ENCODE measurements around the gene PIGV.
"Not testable (repeated sequence)": the region's sequence is repeated elsewhere in the genome, so short reads cannot be mapped to it uniquely, and the experiment has no call there.

The PIGV gene

DNA sequence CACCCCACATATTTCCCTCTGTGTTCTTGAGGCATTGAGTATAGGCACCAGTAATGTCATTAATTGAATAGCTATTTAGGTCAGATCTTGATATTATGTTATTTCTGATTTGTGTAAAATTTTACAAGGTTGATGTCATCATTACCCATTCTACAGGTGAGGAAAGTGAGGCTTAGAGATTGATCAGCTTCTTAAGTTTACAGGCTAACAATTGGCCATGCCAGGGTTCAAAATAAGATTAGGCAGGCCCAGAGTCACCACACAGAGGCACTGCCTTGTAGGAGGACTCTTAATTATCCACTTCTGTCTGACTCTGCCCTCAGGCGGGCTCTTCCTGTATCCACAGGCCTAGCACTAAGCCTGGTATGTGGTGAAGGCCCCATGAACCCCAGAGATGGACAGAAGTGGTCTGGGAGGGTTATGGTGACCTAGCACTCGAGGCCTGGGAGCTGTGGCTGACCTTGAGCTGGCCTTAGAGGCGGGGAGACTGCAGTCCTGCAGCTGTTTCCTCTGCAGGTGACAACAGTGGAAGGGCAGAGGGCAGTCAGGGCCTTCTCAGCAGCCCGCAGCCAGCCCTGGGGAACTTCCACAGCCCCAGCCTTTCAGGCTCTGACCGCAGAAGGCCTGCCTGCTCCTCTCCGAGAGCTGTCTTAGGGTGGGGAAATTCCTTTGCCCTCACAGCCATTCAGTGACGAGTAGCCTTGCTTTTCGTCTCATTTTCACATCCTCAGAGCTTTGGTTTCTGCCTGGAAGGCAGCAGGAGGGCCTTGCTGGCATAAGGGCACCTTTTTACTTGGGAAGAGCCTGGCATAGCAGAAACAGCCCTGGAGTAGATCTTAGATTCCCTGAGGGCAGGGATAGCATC lies 51.0 kb downstream of the PIGV start:
- peaks cover 88 to 97% (median 92%) of the 10 kb centered on the region in 11 experiments for H3K36me3 ChIP-seq
- no peak overlapping the region for H3K4me2 ChIP-seq

DNA sequence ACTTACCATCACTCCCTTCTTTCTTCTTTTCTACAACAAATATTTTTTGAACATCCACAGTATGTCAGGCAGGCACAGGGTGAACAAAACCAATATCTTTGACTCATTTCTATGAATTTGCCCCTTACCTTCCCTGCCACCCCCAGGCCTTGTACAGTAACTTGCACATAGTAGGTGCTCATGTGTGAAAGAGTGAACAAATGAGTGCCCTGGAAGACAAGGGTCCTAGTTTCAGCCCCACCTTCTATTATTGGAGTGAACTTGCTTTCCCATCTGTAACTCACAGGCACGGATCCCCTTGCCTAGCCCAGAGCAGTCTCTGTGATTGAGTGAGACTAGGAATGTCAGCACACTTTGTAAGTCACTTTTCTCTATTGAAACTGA lies 51.6 kb downstream of the PIGV start:
- Histone ChIP-seq H3K36me3 (peaks cover 86 to 97% (median 92%) of the 10 kb centered on the region in 11 experiments), H3K27ac (0 out of 22 replicates have a peak overlapping the region, but pooled peaks of 1 of the 11 experiments have one; percentile 1), H3K9me3 (replicated peaks in 1 of 11) (no peaks in the 10 kb centered on the region), H4K20me1 (peaks cover 0 to 74% (median 11%) of the 10 kb centered on the region in 11 experiments; a peak in 13 of 22 replicates), H3K4me3 (no peak overlapping the region), H3K27me3 (no peaks in the 10 kb centered on the region), H3K4me2 (no peak overlapping the region), H3K4me1 (peaks cover 0 to 5% (median 2%) of the 10 kb centered on the region in 10 experiments; a peak in 15 of 20 replicates), H3K9ac (peak overlapping the region in 3 of 11 experiments; percentile 11 to 15 (median 12); a peak in 1 of 22 replicates)
- no peak for TF ChIP-seq Cebpa-rat (IDR thresholded peaks at IDR 0.05)

More for the DNA sequence above, 51.0 kb downstream of the PIGV start:
- H3K9ac ChIP-seq = peak overlapping the region in 4 of 11 experiments; percentile 11 to 26 (median 16); a peak in 5 of 22 replicates
- peaks cover 5 to 11% (median 9%) of the 10 kb centered on the region in 10 experiments for H3K4me1 ChIP-seq
- H3K9me3 ChIP-seq (replicated peaks in 1 of 11) = no peaks in the 10 kb centered on the region
- 0 out of 22 replicates have a peak overlapping the region, but pooled peaks of 2 of the 11 experiments have one; percentile 1 to 14 for H3K27ac ChIP-seq
- H4K20me1 ChIP-seq = peaks cover 0 to 76% (median 14%) of the 10 kb centered on the region in 11 experiments; a peak in 13 of 22 replicates
- no peak for TF ChIP-seq Cebpa-rat (IDR thresholded peaks at IDR 0.05)
- H3K27me3 ChIP-seq = no peaks in the 10 kb centered on the region
- H3K4me3 ChIP-seq = no peak overlapping the region

- Histone ChIP-seq H3K9me3 (replicated peaks in 1 of 11) (no peaks in the 10 kb centered on the region), H3K27me3 (no peaks in the 10 kb centered on the region), H4K20me1 (peaks cover 0 to 74% (median 15%) of the 10 kb centered on the region in 11 experiments; a peak in 13 of 22 replicates), H3K4me3 (no peak overlapping the region), H3K4me2 (no peak overlapping the region), H3K27ac (0 out of 22 replicates have a peak overlapping the region, but pooled peaks of 1 of the 11 experiments have one; percentile 1), H3K9ac (peak overlapping the region in 1 of 11 experiments; percentile 12; a peak in 1 of 22 replicates), H3K36me3 (peaks cover 81 to 97% (median 89%) of the 10 kb centered on the region in 11 experiments), H3K4me1 (0 out of 20 replicates have a peak, but pooled peaks cover 0 to under 1% (median 0%) of the 10 kb centered on the region in 10 experiments)
- no peak for TF ChIP-seq Cebpa-rat (IDR thresholded peaks at IDR 0.05)
Observed at GRCh38 chr1:26839779-26840178, 52.0 kb downstream of the PIGV start.

DNA sequence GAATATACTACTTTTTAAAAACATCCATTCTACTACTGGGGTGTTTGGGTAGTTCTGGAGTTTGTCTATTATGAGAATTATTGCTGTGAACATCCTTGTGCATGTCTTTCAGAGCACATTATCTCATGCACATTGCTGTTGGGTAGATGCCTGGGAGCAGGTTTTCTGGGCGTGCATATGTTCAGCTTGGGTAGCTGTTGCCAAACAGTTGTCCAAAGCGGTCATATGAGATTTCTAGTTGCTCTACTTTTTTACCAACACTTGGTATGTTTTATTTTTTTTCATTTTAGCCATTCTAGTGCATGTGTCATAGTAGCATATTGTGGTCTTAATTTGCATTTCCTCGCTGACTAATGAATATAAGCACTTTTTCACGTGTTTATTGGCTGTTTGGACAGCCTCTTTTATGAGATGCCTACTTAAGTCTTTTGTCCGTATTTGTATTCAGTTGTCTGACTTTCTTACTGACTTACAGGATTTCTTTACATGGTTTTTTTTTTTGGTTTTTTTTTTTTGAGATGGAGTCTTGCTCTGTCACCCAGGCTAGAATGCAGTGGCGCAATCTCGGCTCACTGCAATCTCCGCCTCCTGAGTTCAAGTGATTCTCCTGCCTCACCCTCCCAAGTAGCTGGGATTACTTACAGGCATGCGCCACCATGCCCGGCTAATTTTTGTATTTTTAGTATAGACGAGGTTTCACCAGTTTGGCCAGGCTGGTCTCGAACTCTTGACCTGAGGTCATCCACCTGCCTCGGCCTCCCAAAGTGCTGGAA lies 56.9 kb downstream of the PIGV start:
- H3K4me2 ChIP-seq = no peak overlapping the region

GRCh38 chr1:26847826-26848225 lies 60.1 kb downstream of the PIGV start:
- H3K4me2 ChIP-seq; H3K27me3 ChIP-seq; H3K4me3 ChIP-seq; H3K9me3 ChIP-seq (replicated peaks in 1 of 11); H3K4me1 ChIP-seq; H3K27ac ChIP-seq: not testable (repeated sequence)
- Histone ChIP-seq H3K36me3 (peaks cover 77 to 96% (median 84%) of the 10 kb centered on the region in 11 experiments), H4K20me1 (peaks cover 0 to 63% (median 15%) of the 10 kb centered on the region in 11 experiments; a peak in 12 of 22 replicates), H3K9ac (peak overlapping the region in 2 of 11 experiments; percentile 20; a peak in 1 of 22 replicates)

More for the DNA sequence above, 56.9 kb downstream of the PIGV start:
- Histone ChIP-seq H4K20me1 (peaks cover 0 to 77% (median 19%) of the 10 kb centered on the region in 11 experiments; a peak in 11 of 22 replicates), H3K36me3 (peaks cover 77 to 96% (median 84%) of the 10 kb centered on the region in 11 experiments), H3K4me1 (no peaks in the 10 kb centered on the region), H3K27me3 (no peaks in the 10 kb centered on the region), H3K4me3 (no peak overlapping the region), H3K9ac (no peak overlapping the region), H3K27ac (no peak overlapping the region), H3K9me3 (replicated peaks in 1 of 11) (no peaks in the 10 kb centered on the region)
- no peak for TF ChIP-seq Cebpa-rat (IDR thresholded peaks at IDR 0.05)
